HCT116 (cell line): Measurements from ENCODE around the gene SLC2A9. TPM values are rescaled to one million over a fixed set of nuclear protein-coding genes. Genes with fewer than 3 reads are reported as not detected.
"Not testable (repeated sequence)": the region's sequence is repeated elsewhere in the genome, so short reads cannot be mapped to it uniquely, and the experiment has no call there.

Experiments used
- ATAC-seq: fragments of 200-7000 bp; cut with Tn5 transposase; 2 replicates; pipeline ENCODE4 v1.9.1; 2020; ENCODE audit warnings: mild to moderate bottlenecking, moderate library complexity
- BruUV-seq: library from RNA; stranded (reverse); fragments of 400-500 nt; replicated peaks from 2 replicates; lab custom pipeline; 2021; lab: Mats Ljungman, UMichigan
- CTCF ChIA-PET: fragments of 300-600 bp; sonication (Branson Sonifier 250); formaldehyde crosslinking; loops from one replicate; lab custom pipeline; 2021; ENCODE audit warnings: antibody characterized with exemption; lab: Charles Lee
- POLR2A ChIA-PET: fragments of 300-600, 350-600 bp; sonication (Branson Sonifier 250); formaldehyde crosslinking; loops from one replicate; lab custom pipeline; 2021; ENCODE audit warnings: antibody characterized with exemption; lab: Charles Lee
- RAD21 ChIA-PET, 2 experiments: fragments of 300-600 bp; sonication (Branson Sonifier 250); formaldehyde crosslinking; loops; one replicate each; lab custom pipeline; 2023; ENCODE audit warnings: low total read pairs in 2 of 2; ENCODE audit not compliant: uncharacterized antibody in 2 of 2, unreplicated experiment in 2 of 2, low non-redundant PET in 1 of 2; lab: Charles Lee
- DNase-seq: peaks from one replicate; pipeline ENCODE4 v3.0.0-alpha.2; 2010; ENCODE audit warnings: low read depth, low spot score
- H2AFZ ChIP-seq: fragments of 200-600 bp; shearing (Covaris generic), sonication (generic); 2 replicates; pipeline ENCODE4 v1.6.1; 2017; ENCODE audit warnings: low read depth, mixed run types, mixed read lengths, antibody characterized with exemption, low read length; ENCODE audit not compliant: poor library complexity, severe bottlenecking
- H3K27ac ChIP-seq: 2 replicates; pipeline ENCODE4 v1.5.1; 2012; ENCODE audit warnings: low read depth, low read length
- H3K27me3 ChIP-seq: fragments of 200-600 bp; sonication (generic); 2 replicates; pipeline ENCODE4 v1.6.1; 2016; ENCODE audit warnings: mixed run types, low read length, mixed read lengths; ENCODE audit not compliant: insufficient read depth
- H3K36me3 ChIP-seq, 2 experiments: fragments of 200-500 bp in 1 of 2; fragments of 200-600 bp in 1 of 2; sonication (Bioruptor generic) in 1 of 2; sonication (generic) in 1 of 2; 2 replicates each; pipeline versions ENCODE4 v1.5.1 to v1.6.1; 2014 to 2016; ENCODE audit warnings: low read length in 2 of 2, inconsistent platforms in 1 of 2, mixed read lengths in 1 of 2, mixed run types in 1 of 2; ENCODE audit not compliant: insufficient read depth in 2 of 2, control insufficient read depth in 1 of 2
- H3K4me1 ChIP-seq, 2 experiments: fragments of 200-600 bp in 1 of 2; sonication (generic) in 1 of 2; 2 replicates each; pipeline versions ENCODE4 v1.5.1 to v1.6.1; 2012 to 2017; ENCODE audit warnings: low read length in 2 of 2, inconsistent platforms in 1 of 2, mild to moderate bottlenecking in 1 of 2, mixed read lengths in 1 of 2, mixed run types in 1 of 2, moderate library complexity in 1 of 2; ENCODE audit not compliant: insufficient read depth in 2 of 2, control insufficient read depth in 1 of 2
- H3K4me2 ChIP-seq: fragments of 200-600 bp; sonication (generic); 2 replicates; pipeline ENCODE4 v1.6.1; 2017; ENCODE audit warnings: mixed run types, low read length, mixed read lengths
- H3K4me3 ChIP-seq, 2 experiments: fragments of 200-600 bp in 1 of 2; sonication (generic) in 1 of 2; replicated peaks in 1 of 2; 2 replicates each; pipeline ENCODE4 v1.5.1; 2011 to 2016; ENCODE audit warnings: low read length in 2 of 2, control low read depth in 1 of 2, low read depth in 1 of 2, mild to moderate bottlenecking in 1 of 2, mixed read lengths in 1 of 2, mixed run types in 1 of 2
- H3K79me2 ChIP-seq: fragments of 200-600 bp; sonication (generic); 2 replicates; pipeline ENCODE4 v1.6.1; 2017; ENCODE audit warnings: mild to moderate bottlenecking, mixed run types, low read length, moderate library complexity, mixed read lengths; ENCODE audit not compliant: insufficient read depth
- H3K9ac ChIP-seq: fragments of 200-600 bp; sonication (generic); 2 replicates; pipeline ENCODE4 v1.6.1; 2016; ENCODE audit warnings: low read length, mixed read lengths
- H3K9me2 ChIP-seq: fragments of 200-600 bp; sonication (generic), shearing (Covaris generic); 2 replicates; pipeline ENCODE4 v1.6.1; 2017; ENCODE audit warnings: mixed run types, mild to moderate bottlenecking, moderate library complexity; ENCODE audit not compliant: insufficient read depth
- H3K9me3 ChIP-seq, 2 experiments: fragments of 200-500 bp in 1 of 2; fragments of 200-600 bp in 1 of 2; sonication (Bioruptor generic) in 1 of 2; sonication (generic) in 1 of 2; 2 replicates each; pipeline ENCODE4 v1.6.1; 2014 to 2017; ENCODE audit warnings: low read length in 2 of 2, mixed read lengths in 2 of 2, inconsistent platforms in 1 of 2, low read depth in 1 of 2, mild to moderate bottlenecking in 1 of 2, mixed run types in 1 of 2, moderate library complexity in 1 of 2; ENCODE audit not compliant: control insufficient read depth in 1 of 2, insufficient read depth in 1 of 2
- H4K20me1 ChIP-seq: fragments of 200-600 bp; sonication (generic), shearing (Covaris generic); 2 replicates; pipeline ENCODE4 v1.6.1; 2017; ENCODE audit warnings: mixed run types, mild to moderate bottlenecking, moderate library complexity; ENCODE audit not compliant: insufficient read depth
- CEBPB ChIP-seq: IDR thresholded peaks from 2 replicates; pipeline ENCODE4 v1.6.1; 2012; ENCODE audit warnings: low read depth
- EGR1 ChIP-seq: IDR thresholded peaks from 2 replicates; pipeline ENCODE4 v1.6.1; 2012; ENCODE audit warnings: low read depth
- EZH2 ChIP-seq: fragments of 200-600 bp; sonication (generic); IDR thresholded peaks from 2 replicates; pipeline ENCODE4 v1.6.1; 2017; ENCODE audit warnings: antibody characterized with exemption, mixed run types
- EZH2phosphoT487 ChIP-seq: fragments of 200-600 bp; IDR thresholded peaks from 2 replicates; pipeline ENCODE4 v1.6.1; 2018; ENCODE audit warnings: antibody characterized with exemption, borderline replicate concordance
- POLR2AphosphoS5 ChIP-seq: IDR thresholded peaks from 2 replicates; pipeline ENCODE4 v1.6.1; 2011; ENCODE audit warnings: mild to moderate bottlenecking, low read depth, low read length, moderate library complexity
- SRF ChIP-seq: IDR thresholded peaks from 2 replicates; pipeline ENCODE4 v1.6.1; 2012; ENCODE audit warnings: low read depth
- YY1 ChIP-seq: IDR thresholded peaks from 2 replicates; pipeline ENCODE4 v1.6.1; 2011; ENCODE audit warnings: low read length, low read depth, moderate library complexity, mild to moderate bottlenecking; ENCODE audit not compliant: insufficient replicate concordance; ENCODE audit errors: extremely low read depth
- ZBTB33 ChIP-seq: IDR thresholded peaks from 2 replicates; pipeline ENCODE4 v1.6.1; 2011; ENCODE audit warnings: mild to moderate bottlenecking, low read length, moderate library complexity; ENCODE audit not compliant: insufficient replicate concordance; ENCODE audit errors: extremely low read depth
- intact Hi-C: fragments of 100-400 bp; cut with micrococcal nuclease; formaldehyde crosslinking; loops from 2 replicates; pipeline ENCODE4 v1.10.0; 2022
- total RNA-seq: library from RNA; stranded (reverse); gene quantifications from one replicate; pipeline ENCODE4 v1.2.1, GENCODE V29; 2021; ENCODE audit not compliant: unreplicated experiment
- TF ChIP-seq, protein P1 (sequence below): IDR thresholded peaks from 2 replicates; pipeline ENCODE4 v1.6.1; 2012

Gene SLC2A9
- total RNA-seq, 1 experiment from 2014 or later, result 2.2 TPM

DNA sequence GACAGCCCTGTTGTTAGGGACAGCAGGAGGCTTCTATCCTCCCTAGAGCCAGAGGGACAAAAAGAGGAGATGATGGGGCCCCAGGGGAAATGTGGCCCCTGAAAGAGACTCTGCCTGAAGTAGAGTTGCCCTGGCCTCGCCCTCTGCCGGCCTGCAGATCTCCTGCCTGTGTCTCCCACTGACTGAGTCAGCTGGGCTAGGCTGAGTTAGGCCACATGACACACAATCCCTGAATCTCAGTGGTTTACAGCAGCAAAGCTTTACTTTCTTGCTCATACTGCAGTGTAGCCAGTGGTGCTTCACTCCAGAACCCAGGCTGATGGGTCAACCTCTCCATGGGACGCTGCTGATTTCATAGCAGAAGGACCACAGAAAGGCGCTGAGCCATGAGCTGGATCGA lies 216.4 kb downstream of the SLC2A9 start (continued):
- TF ChIP-seq YY1 (no peak), EGR1 (no peak)

- DNase-seq (no peak), ATAC-seq (no peak)
- ChIA-PET RAD21 (interaction anchor here in 1 of 2 experiments (0.6 kb wide), 1 partner anchor 1101 kb away, joined by 3 read pairs; no protein-coding TSS in a partner anchor), POLR2A (no interaction called here), CTCF (no interaction called here)
- H3K9ac ChIP-seq, result no peak overlapping the region
- no peaks in the 10 kb centered on the region for H3K79me2 ChIP-seq
- TF ChIP-seq CEBPB (no peak), EZH2phosphoT487 (no peak), ZBTB33 (no peak), POLR2AphosphoS5 (no peak), YY1 (no peak), EZH2 (no peak), SRF (no peak)
- TF ChIP-seq, protein P1, sequence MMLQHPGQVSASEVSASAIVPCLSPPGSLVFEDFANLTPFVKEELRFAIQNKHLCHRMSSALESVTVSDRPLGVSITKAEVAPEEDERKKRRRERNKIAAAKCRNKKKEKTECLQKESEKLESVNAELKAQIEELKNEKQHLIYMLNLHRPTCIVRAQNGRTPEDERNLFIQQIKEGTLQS, result no peak
- H3K4me1 ChIP-seq, result peaks cover 0 to 6% of the 10 kb centered on the region in 2 experiments; a peak in 2 of 4 replicates
- no peak overlapping the region for H3K27ac ChIP-seq
- no peaks in the 10 kb centered on the region for H4K20me1 ChIP-seq
- H3K9me3 ChIP-seq, result no peaks in the 10 kb centered on the region
- no peaks in the 10 kb centered on the region for H3K36me3 ChIP-seq
- no peak overlapping the region for H2AFZ ChIP-seq
- H3K9me2 ChIP-seq, result no peaks in the 10 kb centered on the region
- no peak overlapping the region for H3K4me3 ChIP-seq
- no peak overlapping the region for H3K4me2 ChIP-seq
- no TSS peak for BruUV-seq
- no peaks in the 10 kb centered on the region; the same call in 1 of the 2 replicates for H3K27me3 ChIP-seq
- intact Hi-C loops, result no loop called here
These were observed 220.4 kb downstream of the SLC2A9 start for GRCh38 chr4:9800848-9801247.

DNA sequence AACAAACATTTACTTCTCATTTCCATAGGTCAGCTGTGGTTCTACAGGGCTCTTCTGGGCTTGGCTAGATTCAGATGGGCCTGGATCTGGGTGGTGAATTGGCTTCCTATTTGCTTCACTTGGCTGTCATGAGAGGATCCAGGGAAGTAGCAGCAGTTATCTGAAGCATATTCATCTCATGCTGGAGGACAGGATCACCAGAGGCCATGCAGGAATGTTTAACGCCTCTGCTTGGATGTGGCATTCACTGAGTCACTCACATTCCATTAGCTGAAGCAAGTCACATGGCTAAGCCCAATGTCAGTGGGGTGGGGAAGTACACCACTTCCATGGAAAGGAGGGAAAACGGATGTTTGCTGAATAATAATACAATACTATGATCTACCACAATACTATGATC lies 224.7 kb downstream of the SLC2A9 start:
- RAD21 ChIA-PET, H4K20me1 ChIP-seq, BruUV-seq, H3K9me2 ChIP-seq, H3K9ac ChIP-seq, H3K9me3 ChIP-seq, DNase-seq, H3K4me1 ChIP-seq, H3K36me3 ChIP-seq, H3K27ac ChIP-seq, POLR2A ChIA-PET, H3K4me2 ChIP-seq, CTCF ChIA-PET, intact Hi-C loops, ATAC-seq, H3K27me3 ChIP-seq, H2AFZ ChIP-seq, H3K79me2 ChIP-seq, H3K4me3 ChIP-seq: not testable (repeated sequence)
